Left ventricle myocardium inferior (tissue), 1 donor: ENCODE measurements around the gene PSENEN. TPM values are rescaled to one million over a fixed set of nuclear protein-coding genes. Genes with fewer than 3 reads are reported as not detected.

Source experiments
- DNase-seq: peaks from one replicate; pipeline ENCODE4 v3.0.0-alpha.2; 2020
- H3K27ac ChIP-seq: fragments of 200-600 bp; replicated peaks from 2 replicates; pipeline ENCODE4 v1.8.0; 2021
- H3K27me3 ChIP-seq: fragments of 200-600 bp; 2 replicates; pipeline ENCODE4 v1.8.0; 2021; ENCODE audit warnings: low read depth
- H3K36me3 ChIP-seq: fragments of 200-600 bp; 2 replicates; pipeline ENCODE4 v1.8.0; 2021
- H3K4me1 ChIP-seq: fragments of 200-600 bp; 2 replicates; pipeline ENCODE4 v1.8.0; 2021
- H3K4me3 ChIP-seq: fragments of 200-600 bp; 2 replicates; pipeline ENCODE4 v1.8.0; 2021; ENCODE audit warnings: mild to moderate bottlenecking, moderate library complexity
- H3K9me3 ChIP-seq: fragments of 200-600 bp; replicated peaks from 2 replicates; pipeline ENCODE4 v1.8.0; 2021
- CTCF ChIP-seq: fragments of 200-600 bp; IDR thresholded peaks from 2 replicates; pipeline ENCODE4 v1.8.0; 2021; ENCODE audit warnings: antibody characterized with exemption, mild to moderate bottlenecking, borderline replicate concordance
- intact Hi-C: fragments of 100-400 bp; cut with micrococcal nuclease; formaldehyde crosslinking; loops from one replicate; pipeline ENCODE4 v1.11.0; 2022
- total RNA-seq: library from RNA; stranded (reverse); fragmentation: NEBNext Ultra II Directional; extraction: Animal tissue kit (Norgen Biotek cat#: 25700); gene quantifications from one replicate; pipeline ENCODE4 v1.2.1, GENCODE V29; 2021
- donor health status: DM: no; HTN: yes; CAD: no; lungs with severe emphysema.

The PSENEN gene
- total RNA-seq, 1 donor from 2014 or later: 43.1 TPM

GRCh38 chr19:35729763-35730162 lies 15.7 kb upstream of the PSENEN start:
- Histone ChIP-seq H3K9me3 (no peaks in the 10 kb centered on the region), H3K4me3 (no peak overlapping the region), H3K4me1 (no peaks in the 10 kb centered on the region), H3K27ac (no peak overlapping the region), H3K27me3 (no peaks in the 10 kb centered on the region), H3K36me3 (peaks cover 93% of the 10 kb centered on the region)
- DNase-seq: no peak
- intact Hi-C loops: no loop called here
- TF ChIP-seq CTCF: no peak

GRCh38 chr19:35730326-35730725 lies 15.1 kb upstream of the PSENEN start:
- H3K27me3 ChIP-seq: no peaks in the 10 kb centered on the region
- H3K36me3 ChIP-seq: peaks cover 93% of the 10 kb centered on the region
- DNase-seq: no peak
- H3K4me1 ChIP-seq: no peaks in the 10 kb centered on the region
- no peaks in the 10 kb centered on the region for H3K9me3 ChIP-seq
- intact Hi-C loops: no loop called here
- H3K4me3 ChIP-seq: no peak overlapping the region
- TF ChIP-seq CTCF: no peak
- no peak overlapping the region for H3K27ac ChIP-seq

GRCh38 chr19:35731353-35731752 lies 14.1 kb upstream of the PSENEN start:
- TF ChIP-seq CTCF: no peak
- no peak overlapping the region for H3K4me3 ChIP-seq
- no peaks in the 10 kb centered on the region for H3K4me1 ChIP-seq
- DNase-seq: no peak
- H3K27me3 ChIP-seq: no peaks in the 10 kb centered on the region
- intact Hi-C loops: no loop called here
- peaks cover 89% of the 10 kb centered on the region for H3K36me3 ChIP-seq
- H3K27ac ChIP-seq: no peak overlapping the region
- no peaks in the 10 kb centered on the region for H3K9me3 ChIP-seq

- DNase-seq: no peak
- Histone ChIP-seq H3K27me3 (no peaks in the 10 kb centered on the region), H3K9me3 (no peaks in the 10 kb centered on the region), H3K36me3 (peaks cover 89% of the 10 kb centered on the region), H3K27ac (no peak overlapping the region), H3K4me3 (no peak overlapping the region), H3K4me1 (no peaks in the 10 kb centered on the region)
- intact Hi-C loops: no loop called here
- TF ChIP-seq CTCF: no peak
Measured at GRCh38 chr19:35731779-35732405, 13.6 kb upstream of the PSENEN start.

GRCh38 chr19:35732540-35733179 lies 12.8 kb upstream of the PSENEN start:
- DNase-seq: no peak
- TF ChIP-seq CTCF: no peak
- intact Hi-C loops: no loop called here
- Histone ChIP-seq H3K9me3 (no peaks in the 10 kb centered on the region), H3K27me3 (no peaks in the 10 kb centered on the region), H3K4me3 (no peak overlapping the region), H3K36me3 (peaks cover 89% of the 10 kb centered on the region), H3K4me1 (no peaks in the 10 kb centered on the region), H3K27ac (no peak overlapping the region)
